Suprapubic skin (tissue), 3 donors: Measurements from ENCODE around the gene CCL19.
"Not testable (repeated sequence)": the region's sequence is repeated elsewhere in the genome, so short reads cannot be mapped to it uniquely, and the experiment has no call there.

Experiments used
- CTCF ChIP-seq, 2 donors: fragments of 200-600 bp in 1 of 2; fragments of 450-650 bp in 1 of 2; sonication (generic) in 1 of 2; IDR thresholded peaks; one replicate each; pipeline ENCODE4 v1.5.1; 2016 to 2019; ENCODE audit warnings: antibody characterized with exemption in 2 of 2, mild to moderate bottlenecking in 1 of 2, moderate library complexity in 1 of 2
- POLR2A ChIP-seq, 2 donors: fragments of 450-650 bp; IDR thresholded peaks; one replicate each; pipeline ENCODE4 v1.6.1; 2017; ENCODE audit warnings: antibody characterized with exemption in 2 of 2, mild to moderate bottlenecking in 2 of 2, moderate library complexity in 2 of 2

DNA sequence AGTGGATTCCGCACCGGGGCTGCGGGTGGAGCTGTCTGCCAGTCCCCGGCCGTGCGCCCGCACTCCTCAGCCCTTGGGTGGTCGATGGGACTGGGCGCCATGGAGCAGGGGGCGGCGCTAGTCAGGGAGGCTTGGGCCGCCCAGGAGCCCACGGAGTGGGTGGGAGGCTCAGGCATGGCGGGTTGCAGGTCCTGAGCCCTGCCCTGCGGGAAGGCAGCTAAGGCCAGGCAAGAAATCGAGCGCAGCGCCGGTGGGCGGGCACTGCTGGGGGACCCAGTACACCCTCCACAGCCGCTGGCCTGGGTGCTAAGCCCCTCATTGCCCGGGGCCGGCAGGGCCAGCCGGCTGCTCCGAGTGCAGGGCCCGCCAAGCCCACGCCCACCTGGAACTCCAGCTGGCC is 49.1 kb upstream of the CCL19 start:
- TF ChIP-seq CTCF, POLR2A (IDR thresholded peaks at IDR 0.05): not testable (repeated sequence)
